ENCODE measurements around the gene SLC28A1. TPM values are rescaled to one million over a fixed set of nuclear protein-coding genes. Genes with fewer than 3 reads are reported as not detected.

Gene SLC28A1
- total and polyA plus RNA-seq, 7 donors: 0.13 to 1.9 (median 0.34) TPM

DNA sequence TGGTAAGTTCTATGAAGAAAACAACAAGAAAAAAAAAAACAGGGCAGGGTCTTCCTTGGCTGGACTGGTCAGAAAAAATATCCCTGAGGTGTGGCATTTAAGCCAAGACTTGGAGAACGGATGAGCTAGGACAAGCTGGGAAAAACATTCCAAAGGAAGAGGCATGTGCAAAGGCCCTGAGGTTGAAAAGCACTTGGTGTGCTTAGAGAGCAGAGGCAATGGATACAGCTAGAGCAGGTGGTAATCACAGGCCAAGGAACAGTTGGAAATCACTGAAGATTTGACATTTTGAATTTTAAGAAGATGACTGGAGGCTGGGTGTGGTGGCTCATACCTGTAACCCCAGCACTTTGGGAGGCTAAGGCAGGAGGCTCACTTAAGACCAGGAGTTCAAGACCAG, 54.3 kb downstream of the SLC28A1 start:
- Histone ChIP-seq H3K4me1 (no peaks in the 10 kb centered on the region), H3K36me3 (ENCODE audit: insufficient read depth in 1 of 2, low read depth in 1 of 2) (no peaks in the 10 kb centered on the region), H3K9me3 (no peaks in the 10 kb centered on the region), H3K4me3 (no peak overlapping the region), H3K27ac (no peak overlapping the region), H3K27me3 (ENCODE audit: insufficient read depth in 3 of 3, low read length in 2 of 3) (no peaks in the 10 kb centered on the region)
- TF ChIP-seq, protein P1, sequence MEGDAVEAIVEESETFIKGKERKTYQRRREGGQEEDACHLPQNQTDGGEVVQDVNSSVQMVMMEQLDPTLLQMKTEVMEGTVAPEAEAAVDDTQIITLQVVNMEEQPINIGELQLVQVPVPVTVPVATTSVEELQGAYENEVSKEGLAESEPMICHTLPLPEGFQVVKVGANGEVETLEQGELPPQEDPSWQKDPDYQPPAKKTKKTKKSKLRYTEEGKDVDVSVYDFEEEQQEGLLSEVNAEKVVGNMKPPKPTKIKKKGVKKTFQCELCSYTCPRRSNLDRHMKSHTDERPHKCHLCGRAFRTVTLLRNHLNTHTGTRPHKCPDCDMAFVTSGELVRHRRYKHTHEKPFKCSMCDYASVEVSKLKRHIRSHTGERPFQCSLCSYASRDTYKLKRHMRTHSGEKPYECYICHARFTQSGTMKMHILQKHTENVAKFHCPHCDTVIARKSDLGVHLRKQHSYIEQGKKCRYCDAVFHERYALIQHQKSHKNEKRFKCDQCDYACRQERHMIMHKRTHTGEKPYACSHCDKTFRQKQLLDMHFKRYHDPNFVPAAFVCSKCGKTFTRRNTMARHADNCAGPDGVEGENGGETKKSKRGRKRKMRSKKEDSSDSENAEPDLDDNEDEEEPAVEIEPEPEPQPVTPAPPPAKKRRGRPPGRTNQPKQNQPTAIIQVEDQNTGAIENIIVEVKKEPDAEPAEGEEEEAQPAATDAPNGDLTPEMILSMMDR (IDR thresholded peaks at IDR 0.05): no peak
- WGBS, 3 donors: 98 to 100% (median 100%) methylated on average over 1 of the region's 1 CpG
- ATAC-seq: no peak
- intact Hi-C loops (cut with DNase I): no loop called here
- no peak for DNase-seq

DNA sequence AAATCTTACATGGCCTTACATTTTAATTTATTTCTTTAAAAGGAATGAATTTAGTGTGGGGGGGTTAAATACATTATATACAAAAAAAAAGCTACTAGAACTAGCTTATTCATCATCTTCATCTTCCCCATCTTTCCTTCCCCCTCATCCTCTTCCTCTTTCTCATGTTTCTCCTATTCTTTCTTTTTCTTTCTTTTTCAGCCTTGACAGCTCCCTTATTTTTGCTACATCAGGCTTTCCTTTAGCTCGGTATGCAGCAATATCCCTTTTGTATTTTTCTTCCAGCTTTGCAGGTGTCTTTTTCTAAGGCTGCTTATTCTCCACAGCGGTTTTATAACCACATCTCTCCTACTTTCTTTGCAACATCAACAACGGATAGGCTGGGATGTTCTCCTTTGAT, 55.9 kb downstream of the SLC28A1 start:
- DNase-seq (no peak), ATAC-seq (no peak)
- H3K4me1 ChIP-seq: peaks cover 11% of the 10 kb centered on the region
- TF ChIP-seq, protein P1 (IDR thresholded peaks at IDR 0.05): no peak
- no peaks in the 10 kb centered on the region for H3K27me3 ChIP-seq (ENCODE audit: insufficient read depth in 3 of 3, low read length in 2 of 3)
- H3K36me3 ChIP-seq (ENCODE audit: insufficient read depth in 1 of 2, low read depth in 1 of 2): no peaks in the 10 kb centered on the region
- 71 to 82% (median 74%) methylated on average over 3 of the region's 3 CpGs for WGBS, 3 donors
- H3K4me3 ChIP-seq: no peak overlapping the region
- H3K27ac ChIP-seq: no peak overlapping the region
- H3K9me3 ChIP-seq: no peaks in the 10 kb centered on the region
- intact Hi-C loops (cut with DNase I): no loop called here

DNA sequence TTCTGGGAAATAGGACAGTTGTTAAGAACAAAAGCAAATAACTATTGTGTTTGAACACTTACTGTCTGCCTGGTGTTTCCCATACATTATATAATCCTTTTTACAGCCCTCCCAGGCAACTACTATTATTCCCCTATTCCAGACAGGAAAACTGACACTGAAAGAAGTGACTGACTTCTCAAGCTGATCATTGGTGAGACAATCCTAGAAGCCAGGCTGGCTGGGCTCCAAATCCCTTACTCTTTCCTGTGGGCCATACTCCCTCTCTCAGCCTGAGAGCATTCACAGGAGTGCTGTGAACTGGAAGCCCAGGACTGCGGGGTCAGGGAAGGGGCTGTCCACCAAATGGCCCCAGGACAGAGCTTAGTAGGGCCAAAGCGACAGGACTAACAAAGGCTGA, 58.0 kb downstream of the SLC28A1 start:
- H3K4me3 ChIP-seq: no peak overlapping the region
- intact Hi-C loops (cut with DNase I): no loop called here
- no peak for ATAC-seq
- TF ChIP-seq, protein P1 (IDR thresholded peaks at IDR 0.05): no peak
- H3K4me1 ChIP-seq: peaks cover 11% of the 10 kb centered on the region
- no peaks in the 10 kb centered on the region for H3K9me3 ChIP-seq
- no peak overlapping the region for H3K27ac ChIP-seq
- no peak for DNase-seq
- no peaks in the 10 kb centered on the region for H3K27me3 ChIP-seq (ENCODE audit: insufficient read depth in 3 of 3, low read length in 2 of 3)
- WGBS, 3 donors: 90 to 93% (median 92%) methylated on average over 2 of the region's 2 CpGs
- H3K36me3 ChIP-seq (ENCODE audit: insufficient read depth in 1 of 2, low read depth in 1 of 2): no peaks in the 10 kb centered on the region

DNA sequence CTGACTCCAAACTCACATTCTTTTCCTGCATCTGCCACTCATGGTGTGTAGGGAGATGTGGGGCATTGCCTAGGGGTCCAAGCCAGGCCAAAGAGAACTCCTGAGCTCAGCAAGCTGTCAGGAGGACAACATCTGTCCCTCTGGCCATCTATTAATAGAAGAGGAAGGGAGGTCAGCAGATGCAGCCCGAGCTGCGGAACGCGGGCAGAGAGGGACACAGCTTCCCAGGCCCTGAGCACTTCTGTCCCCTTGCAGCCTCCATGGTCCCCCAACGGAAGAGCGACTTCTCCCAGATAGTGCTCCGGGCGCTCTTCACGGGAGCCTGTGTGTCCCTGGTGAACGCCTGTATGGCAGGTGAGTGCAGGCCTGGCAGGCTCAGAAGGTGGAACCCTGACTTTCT, 59.8 kb downstream of the SLC28A1 start:
- Histone ChIP-seq H3K4me3 (peak overlapping the region; percentile 25), H3K27ac (peak overlapping the region; percentile 53), H3K27me3 (ENCODE audit: insufficient read depth in 3 of 3, low read length in 2 of 3) (no peaks in the 10 kb centered on the region), H3K36me3 (ENCODE audit: insufficient read depth in 1 of 2, low read depth in 1 of 2) (no peaks in the 10 kb centered on the region), H3K4me1 (peaks cover 11% of the 10 kb centered on the region), H3K9me3 (no peaks in the 10 kb centered on the region)
- 49 to 58% (median 52%) methylated on average over 10 of the region's 10 CpGs for WGBS, 3 donors
- DNase-seq (no peak), ATAC-seq (peak; percentile 77 to 91 (median 84))
- intact Hi-C loops (cut with DNase I): no loop called here
- TF ChIP-seq, protein P1 (IDR thresholded peaks at IDR 0.05): no peak

DNA sequence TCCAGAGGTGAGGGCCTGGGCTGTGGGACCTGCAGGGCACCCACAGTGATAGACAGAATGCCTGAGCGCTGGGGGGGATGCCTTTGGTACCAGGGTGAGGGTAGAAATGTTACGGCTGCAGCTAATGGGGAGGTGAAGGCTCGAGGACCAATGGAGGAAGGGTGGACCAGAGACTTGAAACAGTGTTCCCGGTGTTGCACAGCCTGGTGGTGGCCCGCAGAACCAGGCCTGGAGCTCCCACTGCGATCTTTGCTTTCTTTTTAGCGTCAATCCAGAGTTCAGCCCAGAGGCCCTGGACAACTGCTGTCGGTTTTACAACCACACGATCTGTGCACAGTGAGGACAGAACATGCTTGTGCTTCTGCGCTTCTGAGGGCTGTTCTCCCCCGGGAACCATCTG, 60.4 kb downstream of the SLC28A1 start:
- 81 to 84% (median 82%) methylated on average over 11 of the region's 11 CpGs for WGBS, 3 donors
- no peak for DNase-seq
- intact Hi-C loops (cut with DNase I): no loop called here
- Histone ChIP-seq H3K4me3 (peak overlapping the region; percentile 25), H3K36me3 (ENCODE audit: insufficient read depth in 1 of 2, low read depth in 1 of 2) (no peaks in the 10 kb centered on the region), H3K4me1 (peaks cover 11% of the 10 kb centered on the region), H3K27me3 (ENCODE audit: insufficient read depth in 3 of 3, low read length in 2 of 3) (no peaks in the 10 kb centered on the region), H3K27ac (no peak overlapping the region), H3K9me3 (no peaks in the 10 kb centered on the region)
- peak in 2 of 4 donors; percentile 4 to 20 for ATAC-seq
- TF ChIP-seq, protein P1 (IDR thresholded peaks at IDR 0.05): no peak

All from psoas muscle (tissue), 8 donors.